LNCaP clone FGC (cell line): ENCODE results near the gene GPR161.

ENCODE experiments used
- DNase-seq: peaks from one replicate; pipeline ENCODE4 v3.0.0-alpha.2; 2011; ENCODE audit warnings: low read depth
- H3K4me3 ChIP-seq: 2 replicates; pipeline ENCODE4 v1.5.1; 2011; ENCODE audit warnings: mild to moderate bottlenecking, low read depth, low read length, control low read depth
- CTCF ChIP-seq: IDR thresholded peaks from 2 replicates; pipeline ENCODE4 v1.5.1; 2012; ENCODE audit warnings: mild to moderate bottlenecking; ENCODE audit not compliant: control insufficient read depth, insufficient read depth; ENCODE audit errors: extremely low read depth

The GPR161 gene

GRCh38 chr1:168125051-168125450 lies 11.7 kb downstream of the GPR161 start:
- no peak overlapping the region for H3K4me3 ChIP-seq
- no peak for DNase-seq
- TF ChIP-seq CTCF: no peak

GRCh38 chr1:168121401-168122011 lies 15.2 kb downstream of the GPR161 start:
- no peak for TF ChIP-seq CTCF
- no peak overlapping the region for H3K4me3 ChIP-seq
- DNase-seq: peak; percentile 59

- H3K4me3 ChIP-seq: no peak overlapping the region
- no peak for TF ChIP-seq CTCF
- DNase-seq: no peak
These were observed 17.0 kb downstream of the GPR161 start for GRCh38 chr1:168119750-168120149.

- no peak for TF ChIP-seq CTCF
- DNase-seq: no peak
- no peak overlapping the region for H3K4me3 ChIP-seq
These were observed 20.4 kb downstream of the GPR161 start for GRCh38 chr1:168116327-168116799.

GRCh38 chr1:168114845-168115244 lies 21.9 kb downstream of the GPR161 start:
- H3K4me3 ChIP-seq: no peak overlapping the region
- TF ChIP-seq CTCF: no peak
- DNase-seq: no peak

GRCh38 chr1:168112673-168113305 lies 23.9 kb downstream of the GPR161 start:
- no peak for TF ChIP-seq CTCF
- DNase-seq: no peak
- H3K4me3 ChIP-seq: no peak overlapping the region
